Thyroid gland (tissue), 4 donors: Measurements from ENCODE around the gene HASPIN. TPM values are rescaled to one million over a fixed set of nuclear protein-coding genes. Genes with fewer than 3 reads are reported as not detected.

Source experiments
- DNase-seq, 2 donors: peaks; one replicate each; pipeline ENCODE4 v3.0.0-alpha.2; 2019
- H3K27ac ChIP-seq, 3 donors: fragments of 200-600 bp; sonication (generic); 1 replicate in 2 of 3; 2 replicates in 1 of 3; pipeline ENCODE4 v1.5.1; 2016 to 2019; ENCODE audit warnings: mild to moderate bottlenecking in 1 of 3, moderate library complexity in 1 of 3
- H3K27me3 ChIP-seq: fragments of 200-600 bp; sonication (generic); one replicate; pipeline ENCODE4 v1.5.1; 2019
- H3K36me3 ChIP-seq, 2 donors: fragments of 200-600 bp; sonication (generic); one replicate each; pipeline ENCODE4 v1.5.1; 2016 to 2019
- H3K4me1 ChIP-seq, 2 donors: fragments of 200-600 bp; sonication (generic); one replicate each; pipeline ENCODE4 v1.5.1; 2017 to 2019
- H3K4me3 ChIP-seq, 3 donors: fragments of 200-600 bp; sonication (generic); replicated peaks in 1 of 3; 1 replicate in 2 of 3; 2 replicates in 1 of 3; pipeline ENCODE4 v1.5.1; 2016; ENCODE audit warnings: mild to moderate bottlenecking in 1 of 3
- H3K9me3 ChIP-seq: fragments of 200-600 bp; sonication (generic); one replicate; pipeline ENCODE4 v1.5.1; 2017
- CTCF ChIP-seq, 6 experiments: fragments of 200-600 bp in 3 of 6; fragments of 450-650 bp in 3 of 6; sonication (generic) in 3 of 6; IDR thresholded peaks; one replicate each; pipeline ENCODE4 v1.5.1; 2016 to 2019; ENCODE audit warnings: antibody characterized with exemption in 6 of 6, mild to moderate bottlenecking in 2 of 6, inconsistent platforms in 1 of 6, moderate library complexity in 1 of 6
- POLR2A ChIP-seq, 2 donors: fragments of 450-650 bp; IDR thresholded peaks; one replicate each; pipeline ENCODE4 v1.6.1; 2017; ENCODE audit warnings: antibody characterized with exemption in 2 of 2, mild to moderate bottlenecking in 2 of 2, moderate library complexity in 1 of 2
- WGBS, 2 donors: methylation state at CpG; one replicate each; pipeline ENCODE4 v1.1.5; 2017; 5-methylcytosine and 5-hydroxymethylcytosine counted together
- intact Hi-C: fragments of 100-400 bp; cut with DNase I; formaldehyde crosslinking; loops from one replicate; pipeline ENCODE4 v1.15.1; 2023
- total RNA-seq, 4 donors: library from RNA; depleted of rRNA; stranded (reverse); fragments of >200 nt; gene quantifications; one replicate each; pipeline ENCODE4 v1.2.3, GENCODE V29; 2016

Gene HASPIN
- total RNA-seq, 4 donors from 2014 or later = 0.13 to 0.21 TPM; not detected in 2

GRCh38 chr17:3754458-3755334, 31.0 kb downstream of the HASPIN start:
- peaks cover 0 to 8% of the 10 kb centered on the region in 2 donors for H3K4me1 ChIP-seq
- TF ChIP-seq POLR2A (IDR thresholded peaks at IDR 0.05) (peak in 1 of 2 donors; percentile 78), CTCF (IDR thresholded peaks at IDR 0.05) (no peak)
- peak overlapping the region in 1 of 3 donors; percentile 33 for H3K27ac ChIP-seq
- peak overlapping the region in 2 of 3 donors; percentile 35 to 40 for H3K4me3 ChIP-seq
- no peaks in the 10 kb centered on the region for H3K27me3 ChIP-seq
- WGBS, 2 donors = 7 to 32% methylated on average over 12 to 40 of the region's 56 CpGs
- no peaks in the 10 kb centered on the region for H3K9me3 ChIP-seq
- no peaks in the 10 kb centered on the region for H3K36me3 ChIP-seq
- peak; percentile 91 to 95 for DNase-seq
- intact Hi-C loops = no loop called here

- H3K36me3 ChIP-seq = no peaks in the 10 kb centered on the region
- H3K4me1 ChIP-seq = peaks cover 0 to 8% of the 10 kb centered on the region in 2 donors
- intact Hi-C loops = no loop called here
- no peaks in the 10 kb centered on the region for H3K9me3 ChIP-seq
- TF ChIP-seq POLR2A (IDR thresholded peaks at IDR 0.05) (no peak), CTCF (IDR thresholded peaks at IDR 0.05) (no peak)
- peak overlapping the region in 2 of 3 donors; percentile 35 to 40 for H3K4me3 ChIP-seq
- peak overlapping the region in 1 of 3 donors; percentile 33 for H3K27ac ChIP-seq
- DNase-seq = peak in 1 of 2 donors; percentile 10
- H3K27me3 ChIP-seq = no peaks in the 10 kb centered on the region
- 46 to 59% methylated on average over 16 of the region's 20 CpGs for WGBS, 2 donors
Observed at GRCh38 chr17:3755335-3756030, 31.8 kb downstream of the HASPIN start.

- 83 to 87% methylated on average over 6 of the region's 6 CpGs for WGBS, 2 donors
Observed at GRCh38 chr17:3759597-3760216, 36.0 kb downstream of the HASPIN start.

GRCh38 chr17:3761036-3761917, 37.6 kb downstream of the HASPIN start:
- intact Hi-C loops = no loop called here

More at GRCh38 chr17:3759597-3760216, 36.0 kb downstream of the HASPIN start:
- H3K4me1 ChIP-seq = peaks cover 0 to 5% of the 10 kb centered on the region in 2 donors
- no peak for TF ChIP-seq CTCF (IDR thresholded peaks at IDR 0.05)
- no peak for TF ChIP-seq POLR2A (IDR thresholded peaks at IDR 0.05)
- intact Hi-C loops = no loop called here
- DNase-seq = no peak
- H3K4me3 ChIP-seq = no peak overlapping the region
- H3K27me3 ChIP-seq = no peaks in the 10 kb centered on the region
- H3K27ac ChIP-seq = no peak overlapping the region
- H3K36me3 ChIP-seq = no peaks in the 10 kb centered on the region
- no peaks in the 10 kb centered on the region for H3K9me3 ChIP-seq

More at GRCh38 chr17:3761036-3761917, 37.6 kb downstream of the HASPIN start:
- Histone ChIP-seq H3K9me3 (no peaks in the 10 kb centered on the region), H3K4me3 (no peak overlapping the region), H3K4me1 (no peaks in the 10 kb centered on the region), H3K36me3 (no peaks in the 10 kb centered on the region), H3K27me3 (no peaks in the 10 kb centered on the region), H3K27ac (no peak overlapping the region)
- DNase-seq = no peak
- no peak for TF ChIP-seq CTCF (IDR thresholded peaks at IDR 0.05)
- 83 to 84% methylated on average over 17 to 23 of the region's 23 CpGs for WGBS, 2 donors
